Glomerular endothelial cell (primary cell): ENCODE data around the gene ZNF213. TPM values are rescaled to one million over a fixed set of nuclear protein-coding genes. Genes with fewer than 3 reads are reported as not detected.

Experiments
- DNase-seq: peaks from one replicate; pipeline ENCODE4 v3.0.0-alpha.2; 2011; ENCODE audit warnings: low read depth, low spot score; ENCODE audit errors: extremely low read depth
- total RNA-seq: library from RNA; depleted of rRNA; stranded (reverse); fragments of >200 nt; gene quantifications from 2 replicates; pipeline ENCODE4 v1.2.3, GENCODE V29; 2015

The ZNF213 gene
- total RNA-seq, 1 donor from 2014 or later: 15.1 TPM

DNA sequence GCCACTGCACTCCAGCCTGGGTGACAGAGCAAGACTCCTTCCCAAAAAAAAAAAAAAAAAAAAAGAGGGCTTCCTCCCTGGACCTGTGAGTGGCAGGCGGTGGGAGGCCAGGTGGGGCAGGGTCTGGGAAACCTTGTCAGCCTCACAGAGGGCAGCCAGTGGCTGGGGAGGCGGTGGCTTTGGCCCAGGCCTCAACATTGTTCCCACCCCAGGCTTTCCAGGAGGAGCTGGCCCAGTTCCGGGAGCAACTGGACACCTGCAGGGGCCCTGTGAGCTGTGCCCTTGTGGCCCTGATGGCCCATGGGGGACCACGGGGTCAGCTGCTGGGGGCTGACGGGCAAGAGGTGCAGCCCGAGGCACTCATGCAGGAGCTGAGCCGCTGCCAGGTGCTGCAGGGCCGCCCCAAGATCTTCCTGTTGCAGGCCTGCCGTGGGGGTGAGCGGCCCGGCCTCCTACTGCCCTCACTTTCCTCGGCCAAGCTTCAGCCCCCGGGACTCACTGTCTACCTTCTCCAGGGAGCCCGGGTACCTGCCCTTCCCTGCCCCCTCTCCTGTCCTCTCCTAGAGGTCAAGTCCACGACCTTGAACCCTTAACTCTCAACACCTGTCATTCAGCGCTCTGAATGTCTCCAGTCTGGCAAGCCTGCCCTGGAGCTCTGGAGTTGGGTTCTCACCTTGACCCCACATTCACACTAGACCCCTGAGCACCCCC, 12.4 kb downstream of the ZNF213 start:
- DNase-seq: no peak

DNA sequence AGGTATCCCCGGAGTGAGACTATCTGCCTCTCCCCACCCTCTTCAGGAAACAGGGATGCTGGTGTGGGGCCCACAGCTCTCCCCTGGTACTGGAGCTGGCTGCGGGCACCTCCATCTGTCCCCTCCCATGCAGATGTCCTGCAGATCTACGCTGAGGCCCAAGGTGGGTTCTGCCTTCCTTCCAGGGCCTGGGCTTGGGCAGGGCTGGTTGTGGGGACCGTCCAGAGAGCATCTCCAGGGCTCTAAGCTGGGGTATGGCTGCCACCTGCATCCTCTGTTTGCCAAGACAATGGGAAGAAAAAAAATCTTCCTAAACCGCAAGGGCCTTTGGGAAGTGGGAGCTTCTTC, 12.9 kb downstream of the ZNF213 start:
- no peak for DNase-seq

DNA sequence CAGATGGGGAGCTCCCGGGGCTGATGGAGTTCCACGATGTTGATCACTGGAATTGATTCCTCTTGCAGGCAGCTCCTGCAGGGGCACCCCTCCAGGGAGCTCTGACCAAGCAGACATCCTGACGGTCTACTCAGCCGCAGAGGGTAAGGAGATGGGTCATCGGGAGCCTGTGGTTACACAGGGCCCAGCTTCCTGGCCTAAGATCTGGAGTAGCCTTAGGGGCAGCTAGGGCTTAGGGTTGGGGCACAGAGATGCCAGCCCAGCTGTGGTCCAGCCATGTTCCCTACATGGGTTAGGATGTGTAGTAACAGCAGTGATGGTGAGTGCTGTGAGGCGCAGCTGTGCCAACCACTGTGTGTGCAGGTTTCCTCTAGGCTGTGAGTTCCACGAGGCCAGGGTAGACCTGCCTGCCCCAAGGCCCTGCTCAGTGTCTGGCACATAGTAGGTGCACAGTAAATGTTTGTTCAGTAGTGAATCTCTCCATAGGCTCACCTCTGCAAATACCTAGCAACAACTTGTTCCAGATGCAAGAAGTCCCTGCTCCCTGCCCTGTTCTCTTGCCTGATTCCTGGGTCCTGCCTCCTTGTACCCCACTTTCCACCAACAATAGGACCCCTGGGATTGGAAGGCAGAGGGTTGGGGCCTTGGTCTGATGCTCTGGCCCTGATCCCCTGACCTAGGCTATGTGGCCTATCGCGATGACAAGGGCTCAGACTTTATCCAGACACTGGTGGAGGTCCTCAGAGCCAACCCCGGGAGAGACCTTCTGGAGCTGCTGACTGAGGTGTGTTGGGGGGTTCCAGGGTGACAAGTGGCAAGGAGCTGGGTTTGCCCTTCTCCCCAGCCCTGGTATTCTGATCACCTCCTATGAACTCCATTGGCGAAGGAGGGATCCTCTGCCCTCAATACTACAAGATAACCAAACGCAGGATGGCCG, 13.7 kb downstream of the ZNF213 start:
- no peak for DNase-seq

DNA sequence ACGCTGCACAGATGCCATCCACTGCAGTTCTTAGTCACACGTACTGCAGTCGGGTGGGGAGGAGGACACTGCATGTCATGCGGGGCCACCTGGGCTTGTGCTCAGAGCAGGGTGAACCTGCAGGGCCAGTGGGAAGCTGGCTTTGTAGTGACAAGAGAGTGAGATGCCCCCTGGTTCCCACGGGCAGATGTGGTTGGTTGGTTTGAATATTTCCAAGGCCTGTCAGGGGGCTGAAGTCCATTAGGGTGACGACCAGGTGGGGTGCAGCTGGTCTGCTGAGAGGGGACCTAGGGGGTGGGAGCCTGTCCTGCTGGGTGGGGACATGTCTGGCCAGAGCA, 14.3 kb downstream of the ZNF213 start:
- DNase-seq: no peak

DNA sequence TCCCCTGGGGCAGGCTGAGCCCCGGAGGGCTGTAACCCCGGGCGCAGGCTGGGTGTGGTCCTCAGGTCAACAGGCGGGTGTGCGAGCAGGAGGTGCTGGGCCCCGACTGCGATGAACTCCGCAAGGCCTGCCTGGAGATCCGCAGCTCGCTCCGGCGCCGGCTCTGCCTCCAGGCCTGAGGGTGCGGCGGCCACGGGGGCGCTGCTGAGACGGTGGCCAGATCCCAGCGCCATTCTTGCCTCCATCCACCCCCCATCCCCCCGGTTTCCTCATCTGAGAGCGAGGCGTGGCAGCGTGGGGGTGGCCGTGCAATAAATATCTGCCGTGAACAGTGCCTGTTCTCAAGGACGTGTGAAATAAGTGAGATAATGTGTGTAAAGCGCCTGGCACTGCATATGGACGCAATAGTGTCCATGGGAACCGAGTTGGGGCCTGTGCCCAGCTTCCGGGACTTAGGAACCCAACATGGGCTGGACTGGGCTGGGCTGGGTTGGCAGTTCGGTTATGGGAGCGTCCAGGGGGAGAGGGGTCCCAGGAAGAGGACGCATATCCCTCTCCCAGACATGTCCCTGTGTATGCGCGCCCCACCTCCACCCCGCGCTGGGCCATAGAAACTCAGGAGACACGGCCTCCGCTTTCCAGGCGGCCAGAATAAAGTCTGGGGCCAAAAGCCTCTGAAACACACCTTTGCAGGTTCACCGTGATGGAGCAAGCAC, 15.0 kb downstream of the ZNF213 start:
- no peak for DNase-seq

DNA sequence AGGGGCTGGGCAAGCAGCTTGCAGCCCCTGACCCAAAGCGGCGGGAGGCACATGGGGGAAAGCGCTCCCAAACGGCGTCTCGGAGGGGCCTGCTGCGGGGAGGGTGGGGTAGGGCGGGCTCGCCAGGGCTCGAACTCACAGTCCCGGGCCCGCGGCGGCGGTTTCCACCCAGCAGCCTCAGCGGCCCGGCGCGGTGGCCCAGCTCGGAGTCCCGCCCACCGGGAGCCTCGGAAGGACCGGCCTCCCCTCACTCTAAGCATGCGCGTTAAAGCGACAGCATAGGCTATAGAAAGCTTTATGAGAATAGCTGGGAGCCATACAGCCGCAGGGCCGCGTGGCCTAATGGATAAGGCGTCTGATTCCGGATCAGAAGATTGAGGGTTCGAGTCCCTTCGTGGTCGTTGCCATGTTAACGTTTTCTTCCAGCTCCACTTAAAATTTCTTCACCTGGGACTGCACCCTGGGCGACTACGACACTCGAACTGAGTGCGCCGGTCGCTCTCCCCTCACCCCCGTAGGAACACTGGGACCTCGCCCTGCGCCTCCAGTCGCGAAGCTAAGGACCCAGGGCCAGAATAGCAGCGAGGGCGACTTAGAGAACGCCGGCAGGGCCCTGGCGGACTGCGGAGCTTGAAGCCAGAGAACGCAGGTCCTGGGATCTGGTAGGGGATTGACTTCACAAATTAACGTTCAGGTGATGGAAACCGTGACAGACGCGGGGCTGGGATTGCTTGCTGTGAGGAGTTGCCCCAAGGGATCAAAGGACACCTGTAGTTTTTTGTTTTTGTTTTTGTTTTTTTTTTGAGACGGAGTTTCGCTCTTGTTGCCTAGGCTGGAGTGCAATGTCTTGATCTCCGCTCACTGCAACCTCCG, 15.8 kb downstream of the ZNF213 start:
- peak; percentile 84 for DNase-seq

DNA sequence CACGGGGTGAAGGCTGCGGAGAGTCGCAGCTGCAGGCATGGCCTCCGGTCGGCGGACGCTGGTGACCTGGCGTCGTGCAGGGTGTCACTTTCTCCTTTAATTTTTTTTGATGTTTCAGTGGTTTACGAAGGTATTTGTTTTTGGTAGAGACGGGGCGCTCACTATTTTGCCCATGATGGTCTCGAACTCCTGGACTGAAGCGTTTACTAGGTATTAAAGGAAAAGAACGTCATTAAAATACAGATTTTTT, 17.1 kb downstream of the ZNF213 start:
- no peak for DNase-seq

DNA sequence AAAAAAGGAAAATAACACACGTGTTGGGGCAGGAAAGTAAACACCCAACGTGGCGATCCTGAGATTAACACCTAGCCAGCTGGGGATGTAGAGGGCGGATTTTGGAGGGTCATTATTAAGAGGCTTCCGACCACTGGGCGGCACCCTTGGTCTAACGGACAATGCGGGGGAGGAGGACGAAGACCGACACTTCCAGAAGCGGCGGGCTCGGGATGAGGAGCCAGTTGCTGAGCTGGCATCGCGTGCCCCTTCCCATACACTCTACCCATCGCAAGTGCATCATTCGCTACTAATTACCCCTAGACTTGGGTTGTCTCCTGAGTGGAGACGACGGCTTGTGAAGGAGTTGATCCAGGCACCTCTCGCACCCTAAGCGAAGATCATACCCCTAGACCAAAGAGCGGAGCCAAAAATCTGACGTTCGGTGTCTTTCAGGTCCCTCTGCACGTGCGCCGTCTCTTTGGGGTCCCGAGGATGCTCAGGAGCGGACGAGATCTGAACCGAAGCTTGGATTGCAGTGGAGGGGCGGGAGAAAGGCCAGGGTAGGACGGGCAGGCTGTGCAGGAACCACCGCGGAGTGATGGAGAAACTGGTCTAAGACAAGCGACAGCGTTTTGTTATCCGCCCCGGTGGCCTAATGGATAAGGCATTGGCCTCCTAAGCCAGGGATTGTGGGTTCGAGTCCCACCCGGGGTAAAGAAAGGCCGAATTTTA, 17.6 kb downstream of the ZNF213 start:
- DNase-seq: no peak

DNA sequence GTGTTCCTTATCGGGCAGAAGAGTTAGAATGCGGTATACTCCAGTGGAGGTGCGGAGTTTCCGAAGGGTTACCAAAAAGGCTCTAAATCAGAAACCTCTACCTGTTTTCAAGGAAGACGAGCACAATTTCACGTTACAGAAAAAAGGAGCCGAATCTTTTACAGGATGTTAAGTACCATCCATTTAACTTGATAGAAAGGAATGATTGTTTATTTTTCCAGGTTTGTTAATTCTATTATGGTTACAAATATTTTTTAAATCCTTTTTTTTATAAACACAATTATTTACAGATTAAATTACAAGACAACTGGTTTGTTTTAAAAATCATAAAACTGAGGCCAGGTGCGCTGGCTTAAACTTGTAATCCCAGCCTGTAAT, 18.2 kb downstream of the ZNF213 start:
- peak; percentile 58 for DNase-seq

DNA sequence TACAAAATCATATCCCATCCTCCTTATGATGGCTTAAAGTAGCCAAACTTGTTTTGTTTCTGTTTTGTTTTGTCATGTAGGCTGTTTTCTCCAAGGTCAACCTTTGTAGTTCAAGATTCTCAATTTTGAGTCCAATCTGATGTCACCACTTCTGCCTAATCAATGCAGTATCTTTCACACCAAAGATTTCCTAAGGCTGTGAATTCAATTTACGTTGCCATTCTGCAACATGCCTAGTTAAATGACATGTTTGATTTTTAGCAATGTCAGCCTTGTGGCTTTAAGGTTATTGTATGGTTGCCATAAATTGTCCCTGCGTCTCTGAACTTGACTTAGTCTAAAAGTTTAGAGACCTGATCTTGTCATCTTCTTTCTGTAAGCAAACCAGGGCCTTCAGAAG, 20.4 kb downstream of the ZNF213 start:
- DNase-seq: no peak

DNA sequence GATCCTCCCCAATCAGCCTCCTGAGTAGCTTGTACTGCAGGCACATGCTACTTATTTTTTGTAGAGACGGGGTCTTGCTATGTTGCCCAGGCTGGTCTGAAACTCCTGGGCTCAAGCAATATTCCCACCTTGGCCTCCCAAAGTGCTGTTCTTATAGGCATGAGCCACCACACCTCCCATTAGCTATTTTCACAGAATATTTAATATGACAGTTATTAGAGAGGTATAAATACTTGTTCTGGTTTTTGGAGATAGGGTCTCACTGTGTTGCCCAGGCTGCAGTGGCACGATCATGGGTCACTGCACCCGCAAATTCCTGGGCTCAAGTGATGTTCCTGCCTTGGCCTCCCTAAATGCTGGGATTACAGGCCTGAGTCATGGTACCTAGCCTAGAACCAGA, 21.1 kb downstream of the ZNF213 start:
- DNase-seq: no peak

DNA sequence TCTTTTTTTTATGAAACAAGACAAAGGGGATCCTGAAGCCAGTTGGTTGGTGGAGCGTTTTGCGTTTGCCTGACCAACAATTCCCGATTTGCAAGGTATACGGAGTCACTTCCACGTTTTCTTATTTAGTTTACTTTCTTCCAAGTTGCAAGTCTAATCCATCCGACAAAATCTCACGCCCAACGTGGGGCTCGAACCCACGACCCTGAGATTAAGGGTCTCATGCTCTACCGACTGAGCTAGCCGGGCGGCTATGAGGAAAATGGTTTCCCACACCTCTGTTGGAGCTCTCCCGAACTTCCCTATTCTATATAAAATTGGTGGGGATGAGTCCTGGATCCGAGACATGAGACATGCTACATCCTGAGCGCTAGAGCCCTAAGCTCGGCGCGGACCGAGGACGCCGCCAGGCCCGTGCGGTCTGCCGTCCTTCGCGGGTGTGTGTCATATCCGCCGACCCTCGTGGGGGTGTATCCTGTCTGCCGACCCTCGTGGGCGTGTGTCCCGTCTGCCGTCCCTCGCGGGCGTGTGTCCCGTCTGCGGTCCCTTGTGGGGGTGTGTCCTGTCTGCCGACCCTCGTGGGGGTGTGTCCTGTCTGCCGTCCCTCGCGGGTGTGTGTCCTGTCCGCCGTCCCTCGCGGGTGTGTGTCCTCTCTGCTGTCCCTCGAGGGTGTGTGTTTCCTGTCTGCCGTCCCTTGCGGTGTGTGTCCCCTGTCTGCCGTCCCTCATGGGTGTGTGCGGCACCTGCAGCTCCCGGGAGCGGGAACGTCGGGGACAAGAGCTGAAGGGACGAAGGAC, 22.6 kb downstream of the ZNF213 start:
- peak; percentile 77 for DNase-seq

DNA sequence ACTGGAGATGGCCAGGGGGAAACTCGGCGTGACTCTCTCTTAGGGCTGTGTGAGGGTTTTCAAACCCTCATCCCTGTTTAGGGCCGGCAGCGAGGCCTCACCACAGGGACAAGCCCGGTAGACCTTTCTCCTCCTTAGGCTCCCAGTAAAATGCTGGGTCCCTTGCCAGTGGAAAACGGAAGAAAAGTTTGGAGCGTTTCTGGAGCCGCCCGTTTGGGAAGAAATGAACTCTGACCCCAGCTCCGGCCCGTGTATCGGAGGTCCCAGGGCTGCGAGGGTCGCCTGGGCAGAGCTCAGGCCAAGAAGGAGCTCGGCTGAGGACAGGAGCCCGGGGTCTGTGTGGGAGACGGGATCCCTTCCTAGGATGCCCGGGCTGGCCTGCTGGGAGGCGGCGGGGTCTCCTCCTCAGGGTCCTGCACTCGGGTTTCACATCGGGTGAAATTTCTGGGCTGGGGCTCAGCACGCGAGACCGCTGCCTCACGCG, 23.2 kb downstream of the ZNF213 start:
- DNase-seq: no peak

DNA sequence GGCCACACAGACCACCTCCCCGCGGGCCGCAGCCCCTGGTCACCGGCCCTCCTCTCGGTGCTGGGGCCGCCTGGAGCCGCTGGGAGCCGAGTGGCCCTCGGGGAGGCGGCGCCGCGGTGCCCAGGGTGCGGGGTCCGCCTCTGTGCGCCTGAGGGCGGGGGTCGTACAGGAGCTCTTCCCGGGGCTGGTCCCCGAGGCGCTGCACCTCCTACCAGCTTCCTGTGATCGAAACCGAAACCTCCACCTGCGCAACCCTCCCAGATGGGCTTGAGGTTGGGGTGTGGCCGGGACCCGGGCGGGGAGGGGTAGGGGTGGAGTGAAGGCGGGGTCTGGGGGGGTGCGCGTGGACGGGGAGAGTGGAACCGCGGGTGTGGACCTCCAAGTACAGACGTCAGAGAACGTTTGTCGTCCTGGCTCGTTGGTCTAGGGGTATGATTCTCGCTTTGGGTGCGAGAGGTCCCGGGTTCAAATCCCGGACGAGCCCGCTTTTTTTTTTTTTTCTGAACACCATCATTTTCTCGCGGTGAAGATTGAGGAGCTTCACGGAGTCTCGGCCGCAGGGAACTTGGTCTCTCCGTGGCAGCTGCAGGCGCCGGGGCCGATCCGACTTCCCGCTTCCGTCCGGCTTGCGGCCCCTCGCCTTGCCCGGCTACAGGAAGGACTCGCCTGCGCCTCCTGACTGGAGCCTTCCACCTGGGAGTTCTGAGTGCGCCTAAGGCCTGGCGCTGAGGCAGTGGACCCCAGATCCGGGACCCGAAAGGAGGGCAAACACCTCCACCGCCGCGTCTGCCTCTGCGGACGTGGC, 23.9 kb downstream of the ZNF213 start:
- DNase-seq: peak; percentile 50

DNA sequence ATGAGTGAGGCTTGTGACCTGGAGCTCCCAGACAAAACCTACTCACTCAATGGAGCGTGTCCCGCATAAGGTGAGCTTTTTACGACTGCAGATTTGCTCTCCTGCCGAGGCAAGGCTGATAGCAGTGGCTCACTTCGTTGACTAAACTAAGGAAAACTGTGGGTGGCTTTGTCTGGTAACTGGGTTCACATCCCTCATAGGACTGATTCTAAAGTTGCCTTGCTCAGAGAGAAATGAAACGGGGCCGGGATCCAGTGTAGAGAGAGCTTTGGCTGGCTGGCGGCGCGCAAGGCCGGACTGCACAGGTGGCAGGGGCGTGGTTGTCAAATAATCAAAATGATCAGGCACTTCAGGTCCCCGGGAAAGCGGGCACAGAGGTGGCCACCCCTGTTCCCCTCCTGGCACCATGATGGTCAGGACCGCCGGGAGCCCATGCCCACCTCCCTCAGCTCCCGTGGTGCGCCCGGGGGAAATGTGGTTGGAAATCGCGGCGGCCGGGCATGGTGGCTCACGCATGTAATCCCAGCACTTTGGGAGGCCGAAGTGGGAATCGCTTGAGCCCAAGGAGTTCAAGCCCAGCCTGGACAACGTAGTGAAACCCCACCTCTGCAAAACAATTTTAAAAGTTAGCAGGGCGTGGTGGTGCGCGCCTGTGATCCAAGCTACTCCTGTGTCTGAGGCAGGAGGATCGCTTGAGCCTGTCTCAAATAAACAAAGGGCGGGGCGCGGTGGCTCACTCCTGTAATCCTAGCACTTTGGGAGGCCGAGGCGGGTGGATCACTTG, 26.6 kb downstream of the ZNF213 start:
- no peak for DNase-seq

DNA sequence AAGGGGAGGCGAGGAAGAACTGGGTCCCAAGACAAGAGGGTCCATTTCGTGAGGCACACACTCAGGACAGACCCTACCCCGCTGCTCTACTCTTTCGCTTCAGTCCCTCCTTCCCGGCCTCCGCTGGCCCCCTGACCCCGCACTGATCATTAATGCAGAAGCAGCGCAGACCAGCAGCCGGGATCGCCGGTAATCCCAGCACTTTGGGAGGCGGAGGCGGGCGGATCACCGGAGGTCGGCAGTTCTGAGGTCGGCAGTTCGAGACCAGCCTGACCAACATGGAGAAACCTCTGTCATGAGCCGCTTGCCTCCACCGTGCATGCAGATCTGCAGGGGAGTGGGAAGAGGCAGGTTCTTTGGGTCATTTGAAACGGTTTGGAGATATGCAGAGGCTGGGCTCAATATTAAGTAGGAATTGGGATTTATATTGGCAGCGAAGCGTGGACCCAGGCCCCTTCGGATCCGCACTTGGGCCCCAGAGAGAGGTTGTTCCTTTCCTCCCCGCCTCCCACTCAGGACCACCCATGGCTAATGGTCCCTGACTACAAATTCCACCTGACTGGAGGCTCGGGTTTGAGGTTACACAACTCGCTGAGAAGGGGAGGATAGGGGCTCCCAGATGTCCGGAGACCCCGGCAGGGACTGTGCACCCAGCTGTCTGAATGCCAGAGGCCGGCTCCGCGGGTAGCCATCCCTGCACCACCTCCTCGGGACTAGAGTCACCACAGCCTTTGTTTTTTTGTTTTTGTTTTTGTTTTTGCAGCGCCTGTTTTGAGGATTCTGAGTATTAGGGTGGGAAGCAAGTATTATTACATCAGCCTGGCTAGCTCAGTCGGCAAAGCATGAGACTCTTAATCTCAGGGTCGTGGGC, 29.5 kb downstream of the ZNF213 start:
- DNase-seq: no peak
